Activated CD8-positive, alpha-beta T cell treated with anti-CD3 and anti-CD28 coated beads, Interleukin-2, amount 10 ng/mL, durations not matched to agents 7 days and 5 days (primary cell): ENCODE results near the gene SCYL3. TPM values are rescaled to one million over a fixed set of nuclear protein-coding genes. Genes with fewer than 3 reads are reported as not detected.

Experiments
- ATAC-seq: fragments of 150-1000 bp; cut with Tn5 transposase; one replicate; pipeline ENCODE4 v1.10.0; 2021; ENCODE audit warnings: moderate library complexity
- CTCF ChIA-PET: fragments of 350-600 bp; sonication (Branson Sonifier 250); formaldehyde crosslinking; loops from one replicate; lab custom pipeline; 2021; ENCODE audit warnings: antibody characterized with exemption; lab: Charles Lee
- POLR2A ChIA-PET: fragments of 350-600 bp; sonication (Branson Sonifier 250); formaldehyde crosslinking; loops from one replicate; lab custom pipeline; 2021; ENCODE audit warnings: antibody characterized with exemption; lab: Charles Lee
- DNase-seq: peaks from one replicate; pipeline ENCODE4 v3.0.0-alpha.2; 2020
- H3K27ac Mint-ChIP-seq: one replicate; pipeline ENCODE4 v1.8.0; 2021; ENCODE audit warnings: mild to moderate bottlenecking, mixed read lengths
- H3K27me3 Mint-ChIP-seq: one replicate; pipeline ENCODE4 v1.8.0; 2021; ENCODE audit warnings: low read depth, mixed read lengths
- H3K36me3 Mint-ChIP-seq: one replicate; pipeline ENCODE4 v1.8.0; 2021; ENCODE audit warnings: low read depth, mixed read lengths
- H3K4me1 Mint-ChIP-seq: one replicate; pipeline ENCODE4 v1.8.0; 2021; ENCODE audit warnings: low read depth, mixed read lengths
- H3K4me3 Mint-ChIP-seq: one replicate; pipeline ENCODE4 v1.8.0; 2021; ENCODE audit warnings: mild to moderate bottlenecking, mixed read lengths
- H3K9me3 Mint-ChIP-seq: one replicate; pipeline ENCODE4 v1.8.0; 2022; ENCODE audit warnings: mixed read lengths; ENCODE audit not compliant: insufficient read depth
- total RNA-seq, 2 experiments: library from RNA; stranded (reverse); gene quantifications; one replicate each; pipeline ENCODE4 v1.2.3, GENCODE V29; 2021

Gene SCYL3
- total RNA-seq, 2 experiments from 2014 or later: 14.6 to 15.1 TPM

GRCh38 chr1:169809370-169810095 is 84.2 kb downstream of the SCYL3 start:
- H3K27me3 Mint-ChIP-seq: no peaks in the 10 kb centered on the region
- ChIA-PET POLR2A (interaction anchor here (0.7 kb wide), 1 partner anchor 222 kb away, joined by 3 read pairs; no protein-coding TSS in a partner anchor), CTCF (interaction anchor here (0.8 to 3.4 kb wide), 19 partner anchors 8 to 1120 kb away, joined by 3 to 30 read pairs (median 6); partner anchors contain the start of genes F5 and METTL18)
- DNase-seq: peak; percentile 28
- no peak overlapping the region for H3K4me3 Mint-ChIP-seq
- peaks cover 8% of the 10 kb centered on the region for H3K4me1 Mint-ChIP-seq
- peaks cover 49% of the 10 kb centered on the region for H3K36me3 Mint-ChIP-seq
- ATAC-seq: no peak
- H3K9me3 Mint-ChIP-seq: no peaks in the 10 kb centered on the region
- H3K27ac Mint-ChIP-seq: no peak overlapping the region

GRCh38 chr1:169804941-169805340 is 88.8 kb downstream of the SCYL3 start:
- ATAC-seq (no peak), DNase-seq (no peak)
- Mint-ChIP-seq H3K4me3 (no peak overlapping the region), H3K27me3 (no peaks in the 10 kb centered on the region), H3K27ac (no peak overlapping the region), H3K4me1 (peaks cover 7% of the 10 kb centered on the region), H3K36me3 (peaks cover 51% of the 10 kb centered on the region), H3K9me3 (no peaks in the 10 kb centered on the region)
- ChIA-PET POLR2A (no interaction called here), CTCF (no interaction called here)

GRCh38 chr1:169802888-169803287 is 90.8 kb downstream of the SCYL3 start:
- H3K4me3 Mint-ChIP-seq: no peak overlapping the region

More at GRCh38 chr1:169802888-169803287, 90.8 kb downstream of the SCYL3 start:
- POLR2A ChIA-PET: no interaction called here
- Mint-ChIP-seq H3K9me3 (no peaks in the 10 kb centered on the region), H3K4me1 (peaks cover 14% of the 10 kb centered on the region), H3K36me3 (peaks cover 51% of the 10 kb centered on the region), H3K27ac (no peak overlapping the region), H3K27me3 (no peaks in the 10 kb centered on the region)
- ATAC-seq: no peak
- CTCF ChIA-PET: interaction anchor here (0.8 to 3.1 kb wide), 4 partner anchors 91 to 1460 kb away, joined by 3 to 11 read pairs (median 3); partner anchors contain the start of gene F5
- DNase-seq: no peak

Other genes starting within 250 kb of the SCYL3 start
- gene SELL, start 182.3 kb downstream of the SCYL3 start, total RNA-seq: 100 to 1,000 TPM; 192 to 222 TPM
- not detected for gene SELE, start 159.8 kb downstream of the SCYL3 start, total RNA-seq
- gene METTL18, start 99.0 kb downstream of the SCYL3 start, total RNA-seq: 10 to 100 TPM in 1 of 2 experiments, 1 to 10 TPM in 1; 9.8 to 10.2 TPM
- gene KIFAP3, start 180.8 kb upstream of the SCYL3 start, total RNA-seq: 10 to 100 TPM; 20.1 to 21.7 TPM